GM19468 (cell line): ENCODE data around the gene DMWD.
"Not testable (repeated sequence)": the region's sequence is repeated elsewhere in the genome, so short reads cannot be mapped to it uniquely, and the experiment has no call there.

ENCODE experiments used
- ATAC-seq: cut with Tn5 transposase; IDR thresholded peaks from one replicate; pipeline ENCODE4 v1.9.1; 2021; ENCODE audit warnings: mild to moderate bottlenecking, moderate library complexity, moderate number of reproducible peaks; ENCODE audit not compliant: unreplicated experiment; ENCODE audit errors: extremely low read depth

DMWD gene

GRCh38 chr19:45817010-45817724 is 24.5 kb upstream of the DMWD start:
- ATAC-seq = no peak

GRCh38 chr19:45816236-45817009 is 23.8 kb upstream of the DMWD start:
- no peak for ATAC-seq

GRCh38 chr19:45815481-45816216 is 23.0 kb upstream of the DMWD start:
- ATAC-seq = no peak

GRCh38 chr19:45814851-45815480 is 22.3 kb upstream of the DMWD start, which contains the start of gene RSPH6A:
Gene RSPH6A, minus strand, starts transcription at chr19:45815308. Its CDS starts 132 bp downstream, at chr19:45815176.
- ATAC-seq = no peak

- ATAC-seq = no peak
Observed at GRCh38 chr19:45814166-45814780, 21.6 kb upstream of the DMWD start.

GRCh38 chr19:45812297-45812696 is 19.7 kb upstream of the DMWD start:
- no peak for ATAC-seq

- no peak for ATAC-seq
Observed at GRCh38 chr19:45809643-45810159, 17.1 kb upstream of the DMWD start.

- ATAC-seq = no peak
Observed at GRCh38 chr19:45805719-45806118, 13.1 kb upstream of the DMWD start.

GRCh38 chr19:45804959-45805230 is 12.2 kb upstream of the DMWD start:
- no peak for ATAC-seq

GRCh38 chr19:45804140-45804958 is 11.7 kb upstream of the DMWD start:
- ATAC-seq = no peak

- no peak for ATAC-seq
Observed at GRCh38 chr19:45801603-45802175, 9.0 kb upstream of the DMWD start.

GRCh38 chr19:45800070-45800553 is 7.5 kb upstream of the DMWD start:
- ATAC-seq = no peak

- not testable (repeated sequence) for ATAC-seq
Observed at GRCh38 chr19:45799541-45799940, 6.9 kb upstream of the DMWD start.

GRCh38 chr19:45798995-45799517 is 6.4 kb upstream of the DMWD start:
- no peak for ATAC-seq

- no peak for ATAC-seq
Observed at GRCh38 chr19:45794627-45795026, 2.0 kb upstream of the DMWD start.

- no peak for ATAC-seq
Observed at GRCh38 chr19:45793876-45794275, 1.2 kb upstream of the DMWD start.

GRCh38 chr19:45793178-45793564 is 526 bp upstream of the DMWD start:
- no peak for ATAC-seq

GRCh38 chr19:45791744-45792469 is 738 bp downstream of the DMWD start:
- no peak for ATAC-seq
